Smooth muscle cell (in vitro differentiated cells): ENCODE data around the gene USH2A. TPM values are rescaled to one million over a fixed set of nuclear protein-coding genes. Genes with fewer than 3 reads are reported as not detected.

Experiments
- DNase-seq: peaks from one replicate; lab custom pipeline; 2025; ENCODE audit not compliant: unreplicated experiment; lab: John Stamatoyannopoulos, UW
- H2AFZ ChIP-seq: fragments of 200-600 bp; sonication (generic); 2 replicates; pipeline ENCODE4 v1.6.0; 2016; ENCODE audit warnings: antibody characterized with exemption, low read depth, mild to moderate bottlenecking
- H3F3A ChIP-seq: fragments of 200-600 bp; sonication (generic); 2 replicates; pipeline ENCODE4 v1.6.0; 2017; ENCODE audit warnings: antibody characterized with exemption, low read depth
- H3K27ac ChIP-seq: fragments of 200-600 bp; sonication (generic); 2 replicates; pipeline ENCODE4 v1.5.1; 2016; ENCODE audit warnings: low read depth, mild to moderate bottlenecking
- H3K27me3 ChIP-seq: fragments of 200-600 bp; sonication (generic); 2 replicates; pipeline ENCODE4 v1.6.1; 2016; ENCODE audit warnings: low read depth, mild to moderate bottlenecking
- H3K36me3 ChIP-seq: fragments of 200-600 bp; sonication (generic); 2 replicates; pipeline ENCODE4 v1.5.1; 2016; ENCODE audit warnings: low read depth
- H3K4me1 ChIP-seq: fragments of 200-600 bp; sonication (generic); 2 replicates; pipeline ENCODE4 v1.5.1; 2016; ENCODE audit warnings: low read depth
- H3K4me2 ChIP-seq: fragments of 200-600 bp; sonication (generic); 2 replicates; pipeline ENCODE4 v1.6.0; 2016; ENCODE audit warnings: mild to moderate bottlenecking
- H3K4me3 ChIP-seq: fragments of 200-600 bp; sonication (generic); 2 replicates; pipeline ENCODE4 v1.5.1; 2016; ENCODE audit warnings: mild to moderate bottlenecking
- H3K79me2 ChIP-seq: fragments of 200-600 bp; sonication (generic); 2 replicates; pipeline ENCODE4 v1.6.0; 2016; ENCODE audit warnings: low read depth, mild to moderate bottlenecking
- H3K9ac ChIP-seq: fragments of 200-600 bp; sonication (generic); 2 replicates; pipeline ENCODE4 v1.6.0; 2016; ENCODE audit warnings: low read depth
- H3K9me3 ChIP-seq: fragments of 200-600 bp; sonication (generic); replicated peaks from 2 replicates; pipeline ENCODE4 v1.5.1; 2016; ENCODE audit warnings: low read depth
- H4K20me1 ChIP-seq: fragments of 200-600 bp; sonication (generic); 2 replicates; pipeline ENCODE4 v1.6.0; 2016; ENCODE audit warnings: low read depth
- CTCF ChIP-seq: fragments of 200-600 bp; sonication (generic); IDR thresholded peaks from 2 replicates; pipeline ENCODE4 v1.5.1; 2017; ENCODE audit warnings: borderline replicate concordance, mild to moderate bottlenecking, antibody characterized with exemption; ENCODE audit not compliant: insufficient read depth, poor library complexity, severe bottlenecking
- WGBS: methylation state at CpG from one replicate; pipeline ENCODE4 v1.1.7; 2016; ENCODE audit warnings: low lambda C conversion rate; 5-methylcytosine and 5-hydroxymethylcytosine counted together
- polyA plus RNA-seq: library from polyadenylated mRNA; unstranded; fragments of >200 nt; fragmentation: Nextera tagmentation; extraction: Ambion mirVana; gene quantifications from 2 replicates; pipeline ENCODE4 v1.2.1, GENCODE V29; 2016
- total RNA-seq: library from RNA; depleted of rRNA; stranded (reverse); fragments of >200 nt; gene quantifications from 2 replicates; pipeline ENCODE4 v1.2.3, GENCODE V29; 2014

USH2A gene
- total and polyA plus RNA-seq, 2 experiments from 2014 or later: under 0.01 TPM; not detected in 1

GRCh38 chr1:216054600-216054999 lies 368.6 kb downstream of the USH2A start:
- H3K27ac ChIP-seq: no peak overlapping the region
- DNase-seq: no peak
- H3K9ac ChIP-seq: no peak overlapping the region
- TF ChIP-seq CTCF: no peak
- H4K20me1 ChIP-seq: no peaks in the 10 kb centered on the region
- 81% methylated on average over 7 of the region's 7 CpGs for WGBS
- no peak overlapping the region for H2AFZ ChIP-seq
- H3F3A ChIP-seq: no peaks in the 10 kb centered on the region
- H3K27me3 ChIP-seq: no peaks in the 10 kb centered on the region
- H3K4me2 ChIP-seq: no peak overlapping the region
- no peaks in the 10 kb centered on the region for H3K9me3 ChIP-seq
- no peaks in the 10 kb centered on the region for H3K36me3 ChIP-seq
- no peaks in the 10 kb centered on the region for H3K4me1 ChIP-seq
- H3K4me3 ChIP-seq: no peak overlapping the region
- H3K79me2 ChIP-seq: no peaks in the 10 kb centered on the region

- no peaks in the 10 kb centered on the region for H3K4me1 ChIP-seq
- 81% methylated on average over 3 of the region's 3 CpGs for WGBS
- H3K36me3 ChIP-seq: no peaks in the 10 kb centered on the region
- no peak for DNase-seq
- no peak overlapping the region for H3K9ac ChIP-seq
- H3K4me3 ChIP-seq: no peak overlapping the region
- no peaks in the 10 kb centered on the region for H3F3A ChIP-seq
- H3K27me3 ChIP-seq: no peaks in the 10 kb centered on the region
- no peaks in the 10 kb centered on the region for H4K20me1 ChIP-seq
- H2AFZ ChIP-seq: no peak overlapping the region
- H3K9me3 ChIP-seq: no peaks in the 10 kb centered on the region
- no peaks in the 10 kb centered on the region for H3K79me2 ChIP-seq
- no peak overlapping the region for H3K27ac ChIP-seq
- no peak for TF ChIP-seq CTCF
- H3K4me2 ChIP-seq: no peak overlapping the region
Measured at GRCh38 chr1:216051071-216051470, 372.2 kb downstream of the USH2A start.

- Histone ChIP-seq H3K79me2 (no peaks in the 10 kb centered on the region), H3K9me3 (no peaks in the 10 kb centered on the region), H3K4me3 (no peak overlapping the region), H2AFZ (no peak overlapping the region), H4K20me1 (no peaks in the 10 kb centered on the region), H3K27me3 (no peaks in the 10 kb centered on the region), H3K4me2 (no peak overlapping the region), H3K9ac (no peak overlapping the region), H3K27ac (no peak overlapping the region), H3K4me1 (no peaks in the 10 kb centered on the region), H3F3A (no peaks in the 10 kb centered on the region), H3K36me3 (no peaks in the 10 kb centered on the region)
- no peak for TF ChIP-seq CTCF
- WGBS: 94% methylated on average over 9 of the region's 9 CpGs
- no peak for DNase-seq
Measured at GRCh38 chr1:216049741-216050430, 373.4 kb downstream of the USH2A start.
